ENCODE data around the gene DHDDS.
"Not testable (repeated sequence)": the region's sequence is repeated elsewhere in the genome, so short reads cannot be mapped to it uniquely, and the experiment has no call there.

Gene DHDDS

GRCh38 chr1:26477446-26478152 lies 45.5 kb downstream of the DHDDS start:
- DNase-seq, result no peak

- no peak for DNase-seq
Measured at GRCh38 chr1:26478159-26478558, 46.0 kb downstream of the DHDDS start.

GRCh38 chr1:26478988-26479387 lies 46.9 kb downstream of the DHDDS start:
- DNase-seq, result no peak

- DNase-seq, result no peak
Measured at GRCh38 chr1:26482921-26483320, 50.8 kb downstream of the DHDDS start.

- no peak for DNase-seq
Measured at GRCh38 chr1:26483980-26484379, 51.9 kb downstream of the DHDDS start.

- no peak for DNase-seq
Measured at GRCh38 chr1:26490155-26490554, 58.0 kb downstream of the DHDDS start.

- DNase-seq, result no peak
Measured at GRCh38 chr1:26493267-26493666, 61.1 kb downstream of the DHDDS start.

- no peak for DNase-seq
Measured at GRCh38 chr1:26493938-26494337, 61.8 kb downstream of the DHDDS start.

GRCh38 chr1:26496861-26497260 lies 64.7 kb downstream of the DHDDS start:
- no peak for DNase-seq

- no peak for DNase-seq
Measured at GRCh38 chr1:26498894-26499293, 66.8 kb downstream of the DHDDS start.

GRCh38 chr1:26500488-26501175 lies 68.5 kb downstream of the DHDDS start:
- DNase-seq, result peak; percentile 95

GRCh38 chr1:26510711-26511110 lies 78.6 kb downstream of the DHDDS start:
- not testable (repeated sequence) for DNase-seq

GRCh38 chr1:26515836-26516235 lies 83.7 kb downstream of the DHDDS start:
- not testable (repeated sequence) for DNase-seq

GRCh38 chr1:26516987-26517765 lies 85.1 kb downstream of the DHDDS start:
- no peak for DNase-seq

- no peak for DNase-seq
Measured at GRCh38 chr1:26517766-26518049, 85.6 kb downstream of the DHDDS start.

GRCh38 chr1:26518355-26518754 lies 86.2 kb downstream of the DHDDS start:
- DNase-seq, result no peak

- no peak for DNase-seq
Measured at GRCh38 chr1:26520339-26520738, 88.2 kb downstream of the DHDDS start.
